H9 (cell line): Measurements from ENCODE around the gene RAB14. TPM values are rescaled to one million over a fixed set of nuclear protein-coding genes. Genes with fewer than 3 reads are reported as not detected.

Experiments
- DNase-seq: peaks from one replicate; pipeline ENCODE4 v3.0.0-alpha.2; 2017
- H2AFZ ChIP-seq: one replicate; pipeline ENCODE4 v1.6.1; 2013; ENCODE audit warnings: mild to moderate bottlenecking, low read length, control low read depth, moderate library complexity
- H2AK5ac ChIP-seq: 2 replicates; pipeline ENCODE4 v1.6.1; 2013; ENCODE audit warnings: low read length, control low read depth, mixed read lengths; ENCODE audit not compliant: insufficient read length
- H2BK120ac ChIP-seq: one replicate; pipeline ENCODE4 v1.6.1; 2013; ENCODE audit warnings: low read depth, mild to moderate bottlenecking, low read length, control low read depth, inconsistent platforms; ENCODE audit not compliant: poor library complexity, severe bottlenecking
- H2BK12ac ChIP-seq: 2 replicates; pipeline ENCODE4 v1.6.1; 2013; ENCODE audit warnings: low read length, control low read depth, mixed read lengths, low read depth; ENCODE audit not compliant: insufficient read length
- H2BK15ac ChIP-seq: 2 replicates; pipeline ENCODE4 v1.6.1; 2013; ENCODE audit warnings: low read depth, low read length, control low read depth
- H2BK20ac ChIP-seq: one replicate; pipeline ENCODE4 v1.6.1; 2013; ENCODE audit warnings: low read depth, mild to moderate bottlenecking, low read length, control low read depth, inconsistent platforms; ENCODE audit not compliant: poor library complexity, severe bottlenecking
- H2BK5ac ChIP-seq: 2 replicates; pipeline ENCODE4 v1.6.1; 2013; ENCODE audit warnings: low read length, control low read depth, mixed read lengths; ENCODE audit not compliant: insufficient read length
- H3K14ac ChIP-seq: 2 replicates; pipeline ENCODE4 v1.6.1; 2013; ENCODE audit warnings: low read length, control low read depth; ENCODE audit not compliant: insufficient read depth
- H3K18ac ChIP-seq: 2 replicates; pipeline ENCODE4 v1.6.1; 2013; ENCODE audit warnings: low read depth, mild to moderate bottlenecking, mixed read lengths, low read length, control low read depth; ENCODE audit not compliant: insufficient read length
- H3K23ac ChIP-seq: 2 replicates; pipeline ENCODE4 v1.6.1; 2013; ENCODE audit warnings: low read length, control low read depth, mixed read lengths, low read depth; ENCODE audit not compliant: insufficient read length
- H3K23me2 ChIP-seq: 2 replicates; pipeline ENCODE4 v1.6.1; 2013; ENCODE audit warnings: low read depth, mild to moderate bottlenecking, mixed read lengths, low read length, control low read depth; ENCODE audit not compliant: insufficient read length, poor library complexity, severe bottlenecking
- H3K27ac ChIP-seq: 2 replicates; pipeline ENCODE4 v1.5.1; 2013; ENCODE audit warnings: low read length, control low read depth, mixed read lengths, low read depth; ENCODE audit not compliant: insufficient read length
- H3K27me3 ChIP-seq: 2 replicates; pipeline ENCODE4 v1.6.1; 2013; ENCODE audit warnings: low read length, control low read depth, inconsistent platforms; ENCODE audit not compliant: insufficient read depth
- H3K4ac ChIP-seq: 2 replicates; pipeline ENCODE4 v1.6.1; 2013; ENCODE audit warnings: low read depth, mild to moderate bottlenecking, control low read depth, inconsistent platforms, low read length, moderate library complexity
- H3K4me1 ChIP-seq: 2 replicates; pipeline ENCODE4 v1.6.1; 2013; ENCODE audit warnings: low read length, control low read depth, inconsistent platforms; ENCODE audit not compliant: insufficient read depth
- H3K4me2 ChIP-seq: 2 replicates; pipeline ENCODE4 v1.6.1; 2013; ENCODE audit warnings: low read length, control low read depth, mixed read lengths; ENCODE audit not compliant: insufficient read length, insufficient read depth
- H3K56ac ChIP-seq: 2 replicates; pipeline ENCODE4 v1.6.1; 2013; ENCODE audit warnings: low read depth, mild to moderate bottlenecking, mixed read lengths, low read length, control low read depth; ENCODE audit not compliant: insufficient read length
- H3K79me1 ChIP-seq: 2 replicates; pipeline ENCODE4 v1.6.1; 2013; ENCODE audit warnings: low read depth, mild to moderate bottlenecking, moderate library complexity, low read length, control low read depth, inconsistent platforms; ENCODE audit not compliant: insufficient read depth, poor library complexity, severe bottlenecking
- H3K79me2 ChIP-seq: 2 replicates; pipeline ENCODE4 v1.6.1; 2013; ENCODE audit warnings: low read length, control low read depth, inconsistent platforms; ENCODE audit not compliant: insufficient read depth
- H3K9ac ChIP-seq: 2 replicates; pipeline ENCODE4 v1.6.1; 2013; ENCODE audit warnings: low read length, control low read depth, mixed read lengths; ENCODE audit not compliant: insufficient read length; ENCODE audit errors: extremely low read depth
- H3K9me3 ChIP-seq: one replicate; pipeline ENCODE4 v1.6.1; 2013; ENCODE audit warnings: low read depth, low read length, inconsistent platforms; ENCODE audit not compliant: control insufficient read depth
- H3T11ph ChIP-seq: one replicate; pipeline ENCODE4 v1.6.1; 2013; ENCODE audit warnings: mild to moderate bottlenecking, low read length, control low read depth, inconsistent platforms
- H4K20me1 ChIP-seq: one replicate; pipeline ENCODE4 v1.6.1; 2013; ENCODE audit not compliant: control insufficient read depth, insufficient read length, insufficient read depth
- H4K5ac ChIP-seq: 2 replicates; pipeline ENCODE4 v1.6.1; 2013; ENCODE audit warnings: low read depth, mild to moderate bottlenecking, mixed read lengths, low read length, control low read depth; ENCODE audit not compliant: insufficient read length
- H4K8ac ChIP-seq: replicated peaks from 2 replicates; pipeline ENCODE4 v1.6.1; 2013; ENCODE audit warnings: low read length, control low read depth, mixed read lengths, low read depth; ENCODE audit not compliant: insufficient read length
- H4K91ac ChIP-seq: 2 replicates; pipeline ENCODE4 v1.6.1; 2013; ENCODE audit warnings: low read depth, mild to moderate bottlenecking, moderate library complexity, mixed read lengths, low read length, control low read depth; ENCODE audit not compliant: insufficient read length
- H3K27ac Mint-ChIP-seq, 3 experiments: 2 replicates in 2 of 3; 3 replicates in 1 of 3; pipeline ENCODE4 v1.8.0; 2020 to 2021; ENCODE audit warnings: mixed read lengths in 3 of 3, mild to moderate bottlenecking in 1 of 3, moderate library complexity in 1 of 3
- H3K27me3 Mint-ChIP-seq: 2 replicates; pipeline ENCODE4 v1.8.0; 2021; ENCODE audit warnings: low read depth, mild to moderate bottlenecking, moderate library complexity, mixed read lengths
- H3K36me3 Mint-ChIP-seq, 3 experiments: 2 replicates in 2 of 3; 3 replicates in 1 of 3; pipeline ENCODE4 v1.8.0; 2020 to 2021; ENCODE audit warnings: low read depth in 3 of 3, mixed read lengths in 3 of 3; ENCODE audit not compliant: insufficient read depth in 1 of 3
- H3K4me1 Mint-ChIP-seq, 2 experiments: 2 replicates each; pipeline ENCODE4 v1.8.0; 2020; ENCODE audit warnings: mixed read lengths in 2 of 2
- H3K4me3 Mint-ChIP-seq, 2 experiments: 2 replicates in 1 of 2; 3 replicates in 1 of 2; pipeline ENCODE4 v1.8.0; 2020 to 2021; ENCODE audit warnings: mild to moderate bottlenecking in 2 of 2, mixed read lengths in 2 of 2, moderate library complexity in 1 of 2
- H3K9me3 Mint-ChIP-seq, 2 experiments: 2 replicates in 1 of 2; 3 replicates in 1 of 2; pipeline ENCODE4 v1.8.0; 2020; ENCODE audit warnings: mild to moderate bottlenecking in 2 of 2, mixed read lengths in 2 of 2, moderate library complexity in 1 of 2
- total RNA-seq: library from RNA; stranded (reverse); gene quantifications from 2 replicates; pipeline ENCODE4 v1.2.1, GENCODE V29; 2021
- TF ChIP-seq, protein P1 (sequence below): fragments of 200-600 bp; sonication (generic); conservative IDR thresholded peaks from 3 replicates; pipeline ENCODE4 v1.8.0; 2021; ENCODE audit warnings: antibody characterized with exemption, mild to moderate bottlenecking

The RAB14 gene
- total RNA-seq, 1 experiment from 2014 or later: 33.6 TPM

DNA sequence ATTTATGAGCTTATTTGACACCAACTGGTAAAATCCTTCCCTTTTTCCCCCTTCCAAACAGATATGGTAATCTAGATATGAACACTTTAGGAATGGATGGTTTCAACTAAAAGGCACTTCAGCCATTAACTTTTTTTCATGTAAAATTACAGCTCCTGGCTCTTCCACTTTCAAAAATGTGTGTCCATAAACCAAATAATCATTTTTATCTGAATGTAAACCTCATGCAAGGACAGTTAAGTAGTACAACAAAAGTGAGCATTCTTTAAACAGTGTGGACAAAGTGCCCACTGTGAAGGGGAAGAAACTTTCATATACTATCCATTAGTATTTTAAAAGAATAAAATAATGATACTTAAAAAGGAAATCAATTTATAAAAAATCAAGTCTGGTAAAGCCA, 17.2 kb downstream of the RAB14 start:
- Histone ChIP-seq H3K27ac (no peak overlapping the region), H2BK15ac (no peak overlapping the region), H3K9me3 (no peaks in the 10 kb centered on the region), H3K14ac (no peak overlapping the region), H3K4me1 (no peaks in the 10 kb centered on the region; the same call in 1 of the 2 replicates), H3K9ac (no peak overlapping the region), H3T11ph (no peak overlapping the region), H3K4me2 (no peak overlapping the region), H3K18ac (no peak overlapping the region), H2AK5ac (no peak overlapping the region), H2BK20ac (no peak overlapping the region), H3K79me2 (peaks cover 5% of the 10 kb centered on the region; the same call in 1 of the 2 replicates), H4K5ac (no peak overlapping the region), H2AFZ (no peak overlapping the region), H3K79me1 (no peaks in the 10 kb centered on the region), H2BK12ac (no peak overlapping the region), H4K8ac (no peak overlapping the region), H3K23ac (no peak overlapping the region), H2BK120ac (no peak overlapping the region), H3K4ac (no peak overlapping the region), H4K91ac (no peak overlapping the region), H3K27me3 (no peaks in the 10 kb centered on the region), H3K23me2 (no peaks in the 10 kb centered on the region), H2BK5ac (no peak overlapping the region), H3K56ac (no peak overlapping the region), H4K20me1 (no peaks in the 10 kb centered on the region)
- H3K9me3 Mint-ChIP-seq: no peaks in the 10 kb centered on the region
- TF ChIP-seq, protein P1, sequence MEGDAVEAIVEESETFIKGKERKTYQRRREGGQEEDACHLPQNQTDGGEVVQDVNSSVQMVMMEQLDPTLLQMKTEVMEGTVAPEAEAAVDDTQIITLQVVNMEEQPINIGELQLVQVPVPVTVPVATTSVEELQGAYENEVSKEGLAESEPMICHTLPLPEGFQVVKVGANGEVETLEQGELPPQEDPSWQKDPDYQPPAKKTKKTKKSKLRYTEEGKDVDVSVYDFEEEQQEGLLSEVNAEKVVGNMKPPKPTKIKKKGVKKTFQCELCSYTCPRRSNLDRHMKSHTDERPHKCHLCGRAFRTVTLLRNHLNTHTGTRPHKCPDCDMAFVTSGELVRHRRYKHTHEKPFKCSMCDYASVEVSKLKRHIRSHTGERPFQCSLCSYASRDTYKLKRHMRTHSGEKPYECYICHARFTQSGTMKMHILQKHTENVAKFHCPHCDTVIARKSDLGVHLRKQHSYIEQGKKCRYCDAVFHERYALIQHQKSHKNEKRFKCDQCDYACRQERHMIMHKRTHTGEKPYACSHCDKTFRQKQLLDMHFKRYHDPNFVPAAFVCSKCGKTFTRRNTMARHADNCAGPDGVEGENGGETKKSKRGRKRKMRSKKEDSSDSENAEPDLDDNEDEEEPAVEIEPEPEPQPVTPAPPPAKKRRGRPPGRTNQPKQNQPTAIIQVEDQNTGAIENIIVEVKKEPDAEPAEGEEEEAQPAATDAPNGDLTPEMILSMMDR: no peak
- H3K36me3 Mint-ChIP-seq: peaks cover 2 to 35% (median 20%) of the 10 kb centered on the region in 3 experiments; a peak in 5 of 7 replicates
- H3K4me1 Mint-ChIP-seq: 0 out of 4 replicates have a peak, but pooled peaks cover 0 to 3% of the 10 kb centered on the region in 2 experiments
- no peak for DNase-seq
- no peak overlapping the region for H3K4me3 Mint-ChIP-seq
- no peak overlapping the region for H3K27ac Mint-ChIP-seq
- H3K27me3 Mint-ChIP-seq: no peaks in the 10 kb centered on the region
